HPDE6-E6E7 (cell line): Measurements from ENCODE around the gene DPEP3.
"Not testable (repeated sequence)": the region's sequence is repeated elsewhere in the genome, so short reads cannot be mapped to it uniquely, and the experiment has no call there.

Source experiments
- DNase-seq: peaks from one replicate; pipeline ENCODE4 v3.0.0; 2011; ENCODE audit warnings: missing footprints; ENCODE audit errors: extremely low spot score

The DPEP3 gene, protein sequence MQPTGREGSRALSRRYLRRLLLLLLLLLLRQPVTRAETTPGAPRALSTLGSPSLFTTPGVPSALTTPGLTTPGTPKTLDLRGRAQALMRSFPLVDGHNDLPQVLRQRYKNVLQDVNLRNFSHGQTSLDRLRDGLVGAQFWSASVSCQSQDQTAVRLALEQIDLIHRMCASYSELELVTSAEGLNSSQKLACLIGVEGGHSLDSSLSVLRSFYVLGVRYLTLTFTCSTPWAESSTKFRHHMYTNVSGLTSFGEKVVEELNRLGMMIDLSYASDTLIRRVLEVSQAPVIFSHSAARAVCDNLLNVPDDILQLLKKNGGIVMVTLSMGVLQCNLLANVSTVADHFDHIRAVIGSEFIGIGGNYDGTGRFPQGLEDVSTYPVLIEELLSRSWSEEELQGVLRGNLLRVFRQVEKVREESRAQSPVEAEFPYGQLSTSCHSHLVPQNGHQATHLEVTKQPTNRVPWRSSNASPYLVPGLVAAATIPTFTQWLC

DNA sequence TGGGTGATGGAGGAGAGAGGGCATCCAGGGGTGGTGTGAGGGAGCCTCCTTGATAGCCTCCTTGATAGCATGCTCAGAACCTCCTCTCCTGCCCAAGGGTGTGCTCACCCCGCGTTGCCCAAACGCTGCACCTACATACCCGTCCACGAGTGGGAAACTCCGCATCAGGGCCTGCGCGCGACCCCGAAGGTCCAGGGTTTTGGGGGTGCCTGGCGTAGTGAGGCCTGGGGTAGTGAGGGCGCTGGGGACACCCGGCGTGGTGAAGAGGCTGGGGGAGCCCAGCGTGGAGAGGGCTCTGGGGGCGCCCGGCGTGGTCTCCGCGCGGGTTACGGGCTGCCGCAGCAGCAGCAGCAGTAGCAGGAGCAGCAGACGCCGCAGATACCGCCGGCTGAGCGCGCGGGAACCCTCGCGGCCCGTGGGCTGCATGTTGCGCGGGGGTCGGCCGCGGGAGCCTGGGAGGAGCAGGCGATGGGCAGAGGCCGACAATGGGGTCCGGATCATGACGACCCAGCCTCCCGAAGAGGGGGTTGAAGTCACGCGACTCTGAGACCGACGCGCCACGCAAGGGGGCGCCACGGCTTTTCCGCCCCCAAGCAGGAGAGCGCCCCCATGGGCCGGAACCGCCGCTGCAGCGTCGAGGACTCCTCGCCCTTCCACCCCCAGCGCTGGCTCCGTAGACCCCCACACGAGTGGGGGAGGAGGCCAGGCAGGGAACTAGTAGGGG is at the start of gene DPEP3:
DPEP3 (minus strand) TSS at position 545 of the 724 bp plus-strand sequence; CDS start at position 426, 119 bp downstream.
- DNase-seq, result no peak

DNA sequence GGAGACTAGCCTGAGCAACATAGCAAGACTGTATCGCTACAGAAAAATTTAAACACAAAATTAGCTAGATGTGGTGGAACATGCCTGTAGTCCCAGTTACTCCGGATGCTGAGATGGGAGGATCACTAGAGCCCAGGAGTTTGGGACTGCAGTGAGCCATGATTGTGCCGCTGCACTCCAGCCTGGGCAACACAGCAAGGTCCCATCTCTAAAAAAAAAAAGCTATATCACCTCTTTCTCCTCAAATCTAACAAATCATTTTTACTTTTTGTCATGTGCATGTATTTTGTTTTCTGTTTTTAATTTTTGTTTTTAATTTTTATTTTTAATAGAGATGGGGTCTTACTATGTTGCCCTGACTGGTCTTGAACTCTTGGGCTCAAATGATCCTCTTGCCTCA is 48.7 kb upstream of the DPEP3 start:
- DNase-seq, result no peak

DNA sequence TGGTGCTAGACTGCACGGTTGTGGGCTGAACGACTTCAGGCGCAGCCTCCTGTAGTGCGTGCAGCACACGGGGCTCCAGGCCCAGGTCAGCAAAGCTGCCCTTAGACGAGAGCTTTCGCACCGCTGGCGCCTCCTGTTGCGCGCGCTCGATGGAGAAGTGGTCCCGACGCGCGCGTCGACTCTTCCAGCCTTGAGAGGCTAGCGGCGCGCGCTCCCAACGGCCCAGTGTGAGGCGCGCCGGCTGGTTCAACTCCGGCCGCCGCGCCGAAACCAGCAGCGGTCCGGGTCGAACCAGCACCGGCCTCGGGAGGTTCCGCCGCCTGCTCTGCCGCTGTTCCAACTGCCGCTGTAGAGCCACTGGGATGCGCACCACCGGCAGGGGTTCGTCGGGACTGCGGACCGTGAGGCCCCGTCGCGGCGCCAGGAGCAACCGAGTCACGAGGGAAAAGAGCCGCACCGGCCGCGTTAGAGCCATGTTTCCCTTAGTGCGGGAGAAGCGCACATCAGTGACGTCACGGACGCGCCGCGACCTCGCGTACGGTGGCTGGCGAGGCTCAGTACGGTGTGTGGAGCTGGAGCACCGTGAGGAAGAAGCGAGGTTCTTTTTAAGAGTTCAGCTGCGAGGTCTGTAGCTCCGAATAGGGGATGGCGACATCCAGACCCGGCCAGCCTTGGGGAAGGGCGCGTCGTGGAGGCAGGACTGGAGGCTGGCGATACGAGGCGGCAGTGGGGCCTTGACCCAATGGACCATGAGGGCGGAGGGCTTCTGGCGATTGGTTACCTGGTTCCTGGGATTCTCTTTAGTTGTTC is 42.6 kb upstream of the DPEP3 start, which contains the start of the genes DDX28 and DUS2:
DDX28 (minus strand) TSS at position 505 of the 810 bp plus-strand sequence; CDS start at position 475, 30 bp downstream.
DUS2 (plus strand) TSS at position 557 of the 810 bp plus-strand sequence. CDS start 14,740 bp downstream, outside the sequence.
- DNase-seq, result peak; percentile 91

DNA sequence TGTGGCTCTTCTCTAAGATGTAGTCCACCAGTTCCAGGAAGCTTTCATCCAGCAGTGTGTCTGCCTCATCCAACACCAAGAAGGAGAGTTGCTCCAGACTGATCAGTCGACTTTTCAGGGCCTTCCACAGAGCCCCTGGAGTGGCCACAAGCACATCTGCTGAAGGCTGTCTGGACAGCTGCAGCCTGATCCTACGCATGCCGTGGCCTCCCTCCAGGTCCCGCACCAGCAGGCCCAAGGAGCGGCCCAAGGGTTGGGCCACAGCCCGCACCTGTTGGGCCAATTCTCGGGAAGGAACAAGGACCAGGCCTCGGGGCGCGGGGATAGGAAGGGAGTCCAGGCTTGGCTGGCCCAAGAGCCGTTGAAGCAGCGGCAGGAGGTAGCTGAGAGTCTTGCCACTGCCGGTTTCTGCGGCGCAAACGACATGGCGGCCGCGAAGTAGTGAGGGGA is 42.0 kb upstream of the DPEP3 start:
- DNase-seq, result no peak

DNA sequence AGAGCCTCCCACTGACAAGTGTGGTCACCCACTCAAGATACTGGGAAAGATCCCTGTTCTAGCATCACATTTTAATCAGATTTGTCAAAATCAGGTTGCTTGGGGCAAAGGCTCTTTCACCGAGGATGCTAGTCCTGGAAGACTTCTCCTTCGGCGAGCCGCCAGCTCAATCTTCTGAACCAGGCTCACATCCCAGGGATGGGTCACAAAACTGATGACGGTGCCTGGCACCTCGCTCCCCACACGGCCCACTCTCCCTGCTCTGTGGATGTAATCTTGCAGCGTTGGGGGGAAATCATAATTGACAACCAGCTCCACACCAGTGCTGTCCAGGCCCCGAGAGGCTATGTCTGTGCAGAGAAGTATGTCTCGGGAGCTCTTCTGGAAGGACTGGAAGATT is 41.2 kb upstream of the DPEP3 start:
- no peak for DNase-seq

DNA sequence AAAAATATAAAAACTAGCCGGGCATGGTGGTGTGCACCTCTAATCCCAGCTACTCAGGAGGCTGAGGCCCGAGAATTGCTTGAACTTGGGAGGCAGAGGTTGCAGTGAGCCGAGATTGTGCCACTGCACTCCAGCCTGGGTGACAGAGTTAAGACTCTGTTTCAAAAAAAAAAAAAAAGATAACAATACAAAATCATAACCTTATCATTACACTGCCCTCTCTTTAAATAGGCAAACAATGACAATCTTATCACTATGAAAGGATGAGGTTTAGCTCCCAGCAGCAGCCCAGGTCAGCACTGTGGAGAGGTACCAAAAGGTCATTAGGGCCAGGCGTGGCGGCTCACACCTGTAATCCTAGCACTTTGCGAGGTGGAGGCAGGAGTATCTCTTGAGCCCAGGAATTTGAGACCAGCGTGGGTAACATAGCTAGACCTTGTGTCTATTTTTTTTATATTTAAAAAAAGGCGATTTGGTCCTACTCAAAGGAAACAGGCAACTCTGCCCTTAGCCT is 38.9 kb upstream of the DPEP3 start:
- DNase-seq, result no peak

DNA sequence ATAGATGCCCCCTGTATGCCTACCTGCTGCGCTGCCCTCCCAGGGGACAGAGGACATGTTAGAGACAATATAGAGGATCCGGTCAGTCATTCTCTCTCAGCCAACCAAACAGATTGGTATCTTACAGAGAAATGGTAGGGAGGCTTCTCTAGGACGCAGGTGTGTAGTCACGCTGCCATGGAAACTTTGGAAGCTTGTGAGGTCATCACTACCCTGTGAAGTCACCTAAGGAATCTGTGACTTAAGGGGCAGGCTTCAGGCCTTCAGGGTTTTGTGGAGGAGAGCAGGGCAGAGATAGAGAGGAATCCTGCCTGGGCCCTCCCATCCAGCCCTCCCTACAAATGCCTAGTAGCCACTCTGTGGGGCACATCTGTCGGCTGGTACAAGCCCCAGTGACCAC is 35.4 kb upstream of the DPEP3 start, which contains the start of gene DPEP2NB:
DPEP2NB (minus strand) TSS at position 231 of the 400 bp plus-strand sequence; CDS start at position 90, 141 bp downstream.
- DNase-seq, result no peak

DNA sequence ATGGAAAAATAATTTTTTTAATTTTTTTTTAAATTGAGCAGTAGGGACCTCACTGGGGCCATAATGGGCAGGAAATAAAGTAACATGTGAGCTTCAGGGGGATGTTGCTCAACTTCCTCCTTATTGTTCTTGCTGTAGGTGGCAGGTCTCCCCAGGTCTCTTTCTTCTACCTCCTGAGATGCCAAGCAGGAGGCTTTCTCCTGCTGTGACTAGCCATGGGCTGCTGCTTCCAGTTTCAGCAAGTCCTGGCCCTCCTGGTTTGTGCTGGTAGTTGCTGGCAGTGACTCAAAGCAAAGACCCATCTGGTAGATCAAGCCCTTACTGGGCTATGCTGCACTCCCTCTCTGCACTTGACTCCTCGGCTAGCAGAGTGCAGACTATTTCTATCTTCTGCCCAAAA is 33.1 kb upstream of the DPEP3 start:
- DNase-seq, result peak; percentile 48

DNA sequence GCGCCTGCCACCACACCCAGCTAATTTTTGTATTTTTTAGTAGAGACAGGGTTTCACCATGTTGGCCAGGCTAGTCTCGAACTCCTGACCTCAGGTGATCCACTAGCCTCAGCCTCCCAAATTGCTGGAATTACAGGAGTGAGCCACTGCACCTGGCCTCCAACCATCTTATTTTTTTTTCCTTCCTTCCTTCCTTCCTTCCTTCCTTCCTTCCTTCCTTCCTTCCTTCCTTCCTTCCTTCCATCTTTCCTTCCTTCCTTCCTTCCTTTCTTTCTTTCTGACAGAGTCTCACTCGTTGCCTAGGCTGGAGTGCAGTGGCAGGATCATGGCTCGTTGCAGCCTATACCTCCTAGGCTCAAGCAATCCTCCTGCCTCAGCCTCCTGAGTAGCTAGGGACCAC is 29.6 kb upstream of the DPEP3 start:
- not testable (repeated sequence) for DNase-seq

DNA sequence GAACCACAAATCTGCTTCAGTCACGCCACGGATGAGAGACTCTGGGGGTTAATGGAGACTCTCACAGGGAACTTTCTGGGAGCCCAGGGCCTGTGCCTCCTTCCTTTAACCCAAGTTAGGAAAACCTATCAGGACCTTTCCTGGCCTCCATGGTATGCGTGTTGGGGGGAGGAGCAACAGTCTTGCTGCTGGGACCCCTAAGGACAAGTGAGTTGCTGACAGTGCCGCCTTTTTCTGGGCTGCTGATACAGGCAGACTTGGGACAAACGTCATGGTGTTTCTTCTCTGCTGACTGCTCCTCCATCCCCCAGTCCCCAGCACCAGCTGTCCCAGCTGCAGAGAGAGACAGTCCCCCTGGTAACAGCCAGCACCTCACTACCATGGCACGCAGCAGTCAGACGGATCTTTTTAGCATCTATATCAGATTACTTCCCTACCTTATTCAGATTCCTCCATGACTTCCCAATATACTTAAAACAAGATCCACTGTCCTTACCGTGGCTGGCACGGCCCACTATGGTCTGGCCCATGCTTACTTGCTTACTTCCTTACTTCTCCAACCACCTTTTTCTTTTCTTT is 28.9 kb upstream of the DPEP3 start:
- no peak for DNase-seq

DNA sequence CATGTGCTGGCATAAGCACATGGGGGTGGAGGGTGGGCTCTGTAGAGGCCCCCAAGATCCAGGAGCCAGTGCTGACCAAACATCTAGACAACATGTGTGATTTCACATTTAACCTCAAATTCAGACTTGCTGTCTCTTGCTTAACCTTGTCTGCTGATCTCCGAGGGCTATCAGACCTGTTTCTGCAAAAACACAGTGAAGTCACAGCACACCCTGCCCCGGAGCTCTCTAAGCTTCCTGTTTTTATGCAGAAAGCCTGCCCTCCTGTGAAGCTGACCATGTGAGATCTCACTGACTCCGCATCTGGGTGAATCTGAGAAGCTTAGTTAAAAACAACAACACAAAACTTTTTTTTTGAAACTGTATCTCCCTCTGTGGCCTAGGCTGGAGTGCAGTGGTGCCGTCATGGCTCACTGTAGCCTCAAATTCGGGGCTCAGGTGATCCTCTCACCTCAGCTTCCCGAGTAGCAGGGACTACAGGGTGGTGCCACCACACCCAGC is 25.5 kb upstream of the DPEP3 start:
- DNase-seq, result peak; percentile 90

DNA sequence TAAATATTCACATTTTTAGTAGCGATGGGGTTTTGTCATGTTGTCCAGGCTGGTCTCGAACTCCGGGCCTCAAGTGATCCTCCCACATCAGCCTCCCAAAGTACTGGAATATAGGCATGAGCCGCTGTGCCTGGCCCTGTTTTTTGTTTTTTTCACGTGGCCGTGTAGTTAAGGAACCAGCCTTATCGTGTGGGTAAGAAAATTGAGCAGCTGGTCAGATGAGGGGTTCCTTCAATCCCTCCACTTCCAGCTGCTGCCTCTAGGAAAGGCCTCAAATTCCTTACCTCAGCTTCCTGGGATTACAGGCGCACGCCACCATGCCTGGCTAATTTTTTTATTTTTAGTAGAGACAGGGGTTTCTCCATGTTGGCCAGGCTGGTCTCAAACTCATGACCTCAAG is 24.9 kb upstream of the DPEP3 start:
- DNase-seq, result no peak

DNA sequence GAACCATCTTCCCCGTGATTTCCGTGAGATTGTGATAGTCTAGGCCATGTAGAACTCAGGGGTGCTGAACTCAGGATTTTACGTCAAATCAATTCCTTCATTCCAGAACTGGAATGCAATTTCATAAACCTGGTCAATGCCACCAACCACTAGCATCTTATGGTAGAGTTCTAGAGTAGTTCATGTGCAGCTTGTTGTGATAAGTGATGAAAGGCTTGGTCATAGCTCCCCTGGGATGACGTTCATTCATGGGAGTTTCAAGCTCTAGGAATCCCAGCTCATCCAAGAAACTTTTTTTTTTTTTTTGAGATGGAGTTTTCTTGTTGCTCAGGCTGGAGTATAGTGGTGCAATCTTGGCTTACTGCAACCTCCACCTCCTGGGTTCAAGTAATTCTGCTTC is 22.7 kb upstream of the DPEP3 start:
- no peak for DNase-seq

DNA sequence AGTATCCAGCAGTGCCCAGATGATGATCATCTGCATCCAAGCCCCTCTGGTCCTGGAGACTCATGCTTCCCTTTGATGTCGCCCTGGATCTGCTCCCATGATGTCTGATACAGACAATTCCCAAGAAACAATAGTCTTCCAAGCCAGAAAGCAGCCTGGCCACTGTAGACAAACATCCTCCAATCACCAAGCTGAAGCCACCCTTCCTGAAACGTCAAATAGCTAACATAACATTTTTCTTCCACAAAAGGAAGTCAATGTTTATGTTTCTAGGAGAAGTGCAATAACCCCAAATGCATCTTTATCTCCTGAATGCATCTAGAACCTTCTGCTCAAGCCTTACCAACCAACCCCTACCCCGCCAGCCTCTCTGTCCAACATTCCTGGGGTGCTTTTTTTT is 20.2 kb upstream of the DPEP3 start:
- DNase-seq, result no peak

DNA sequence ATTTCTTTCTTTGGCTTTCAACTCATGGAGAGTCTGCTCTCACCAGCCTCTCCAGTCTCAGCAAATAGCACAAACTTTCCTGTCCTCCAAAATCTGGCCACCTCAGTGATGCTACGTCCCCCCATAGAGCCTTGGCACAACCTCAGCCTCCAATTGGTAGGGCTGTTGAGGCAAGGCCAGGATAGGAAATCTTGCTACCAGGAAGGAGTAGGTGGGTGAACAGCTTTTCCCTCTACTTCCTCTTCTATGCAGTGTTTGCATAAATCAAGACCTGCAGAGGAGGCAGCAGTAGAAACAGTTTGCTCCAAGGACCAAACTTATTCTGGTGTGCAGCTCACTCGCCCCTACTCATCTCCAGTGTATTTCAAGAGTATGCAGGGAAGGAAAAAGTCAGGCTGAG is 19.7 kb upstream of the DPEP3 start:
- DNase-seq, result no peak

DNA sequence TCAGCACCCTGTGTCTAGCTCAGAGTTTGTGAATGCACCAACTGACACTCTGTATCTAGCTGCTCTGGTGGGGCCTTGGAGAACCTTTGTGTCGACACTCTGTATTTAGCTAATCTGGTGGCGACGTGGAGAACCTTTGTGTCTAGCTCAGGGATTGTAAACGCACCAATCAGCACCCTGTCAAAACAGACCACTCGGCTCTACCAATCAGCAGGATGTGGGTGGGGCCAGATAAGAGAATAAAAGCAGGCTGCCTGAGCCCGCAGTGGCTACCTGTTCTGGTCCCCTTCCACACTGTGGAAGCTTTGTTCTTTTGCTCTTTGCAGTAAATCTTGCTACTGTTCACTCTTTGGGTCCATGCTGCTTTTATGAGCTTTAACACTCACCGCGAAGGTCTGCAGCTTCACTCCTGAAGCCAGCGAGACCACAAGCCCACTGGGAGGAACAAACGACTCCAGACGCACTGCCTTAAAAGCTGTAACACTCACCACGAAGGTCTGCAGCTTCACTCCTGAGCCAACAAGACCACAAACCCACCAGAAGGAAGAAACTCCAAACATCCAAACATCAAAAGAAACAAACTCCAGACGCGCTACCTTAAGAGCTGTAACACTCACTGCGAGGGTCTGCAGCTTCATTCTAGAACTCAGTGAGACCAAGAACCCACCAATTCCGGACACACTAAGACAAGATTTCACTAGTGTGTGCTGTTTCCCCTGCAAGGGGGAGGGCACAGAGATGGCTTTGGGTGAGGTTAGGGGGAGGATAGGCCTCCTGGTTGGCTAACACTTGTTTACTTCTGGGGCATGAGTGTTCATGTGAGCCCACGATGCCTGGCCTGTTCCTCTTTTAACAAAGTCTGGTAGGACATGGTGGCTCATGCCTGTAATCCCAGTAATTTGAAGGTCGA is 18.7 kb upstream of the DPEP3 start, which contains the start of gene DPEP2:
DPEP2 (minus strand) TSS at position 706 of the 910 bp plus-strand sequence. CDS start 6,272 bp downstream, outside the sequence.
- DNase-seq, result not testable (repeated sequence)

DNA sequence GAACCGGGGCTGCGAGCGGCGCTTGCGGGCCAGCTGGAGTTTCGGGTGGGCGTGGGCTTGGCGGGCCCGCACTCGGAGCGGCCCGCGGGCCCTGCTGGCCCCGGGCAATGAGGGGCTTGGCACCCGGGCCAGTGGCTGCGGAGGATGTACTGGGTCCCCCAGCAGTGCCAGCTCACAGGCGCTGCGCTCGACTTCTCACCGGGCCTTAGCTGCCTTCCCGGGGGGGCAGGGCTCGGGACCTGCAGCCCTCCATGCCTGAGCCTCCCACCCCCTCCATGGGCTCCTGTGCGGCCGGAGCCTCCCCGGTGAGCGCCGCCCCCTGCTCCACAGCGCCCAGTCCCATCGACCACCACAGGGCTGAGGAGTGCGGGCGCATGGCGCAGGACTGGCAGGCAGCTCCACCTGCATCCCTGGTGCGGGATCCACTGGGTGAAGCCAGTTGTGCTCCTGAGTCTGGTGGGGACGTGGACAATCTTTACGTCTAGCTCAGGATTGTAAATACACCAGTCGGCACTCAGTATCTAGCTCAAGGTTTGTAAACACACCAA is 18.0 kb upstream of the DPEP3 start:
- not testable (repeated sequence) for DNase-seq

DNA sequence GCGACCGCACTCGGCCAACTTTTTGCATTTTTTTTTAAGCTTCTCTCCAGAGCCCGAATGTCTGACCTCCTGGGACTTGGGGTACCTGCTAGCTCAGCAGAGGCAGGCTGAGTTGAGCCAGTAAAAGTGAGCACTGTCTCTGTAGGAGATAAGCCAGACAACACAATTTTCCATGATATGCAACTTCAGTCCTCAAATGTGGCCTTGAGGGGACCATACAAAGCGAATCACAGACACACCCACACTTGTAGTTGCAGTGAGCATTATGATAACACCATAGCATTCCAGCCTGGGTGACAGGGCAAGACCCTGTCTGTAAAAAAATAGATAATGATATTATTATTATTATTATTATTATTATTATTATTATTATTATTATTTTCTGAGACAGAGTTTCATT is 16.4 kb upstream of the DPEP3 start:
- no peak for DNase-seq

DNA sequence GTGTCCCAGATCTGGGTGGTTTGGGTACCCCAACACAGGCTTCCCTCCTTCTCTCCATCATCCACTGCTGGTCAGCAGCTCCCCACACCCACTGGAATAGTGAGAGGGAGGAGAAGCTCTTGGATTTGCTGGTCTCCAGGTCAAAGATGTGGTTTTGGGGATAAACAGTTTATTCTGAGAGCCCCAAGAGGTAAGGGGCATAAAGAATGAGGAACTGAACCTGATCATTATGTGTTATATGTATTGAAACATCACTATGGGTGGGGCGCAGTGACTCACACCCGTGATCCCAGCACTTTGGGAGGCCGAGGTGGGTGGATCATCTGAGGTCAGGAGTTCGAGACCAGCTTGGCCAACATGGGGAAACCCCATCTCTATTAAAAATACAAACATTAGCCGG is 15.1 kb upstream of the DPEP3 start:
- DNase-seq, result no peak
